Upper lobe of right lung (tissue), 1 donor: ENCODE results near the gene PACS1. TPM values are rescaled to one million over a fixed set of nuclear protein-coding genes. Genes with fewer than 3 reads are reported as not detected.

Source experiments
- ATAC-seq: fragments of 200-7000 bp; cut with Tn5 transposase; one replicate; pipeline ENCODE4 v1.9.1; 2020; ENCODE audit warnings: mild to moderate bottlenecking, moderate library complexity
- DNase-seq: peaks from one replicate; pipeline ENCODE4 v3.0.0-alpha.2; 2020
- H3K27ac ChIP-seq: fragments of 200-600 bp; one replicate; pipeline ENCODE4 v1.8.0; 2022
- H3K27me3 ChIP-seq: fragments of 200-600 bp; one replicate; pipeline ENCODE4 v1.8.0; 2022; ENCODE audit warnings: mild to moderate bottlenecking
- H3K36me3 ChIP-seq: fragments of 200-600 bp; one replicate; pipeline ENCODE4 v1.8.0; 2022
- H3K4me1 ChIP-seq: fragments of 200-600 bp; one replicate; pipeline ENCODE4 v1.8.0; 2022
- H3K4me3 ChIP-seq: fragments of 200-600 bp; one replicate; pipeline ENCODE4 v1.8.0; 2022; ENCODE audit warnings: mild to moderate bottlenecking
- H3K9me3 ChIP-seq: fragments of 200-600 bp; one replicate; pipeline ENCODE4 v1.8.0; 2022
- intact Hi-C: fragments of 100-400 bp; cut with DNase I; formaldehyde crosslinking; loops from one replicate; pipeline ENCODE4 v1.11.0; 2022
- total RNA-seq: library from RNA; stranded (reverse); fragmentation: NEBNext Ultra II Directional; extraction: Animal tissue kit (Norgen Biotek cat#: 25700); gene quantifications from one replicate; pipeline ENCODE4 v1.2.1, GENCODE V29; 2021
- TF ChIP-seq, protein P1 (sequence below): fragments of 200-600 bp; IDR thresholded peaks from one replicate; pipeline ENCODE4 v1.8.0; 2022; ENCODE audit warnings: antibody characterized with exemption
- donor health status: DM: no; HTN: yes; CAD: no; lungs with severe emphysema.

Gene PACS1
- total RNA-seq, 1 donor from 2014 or later, result 55.9 TPM

DNA sequence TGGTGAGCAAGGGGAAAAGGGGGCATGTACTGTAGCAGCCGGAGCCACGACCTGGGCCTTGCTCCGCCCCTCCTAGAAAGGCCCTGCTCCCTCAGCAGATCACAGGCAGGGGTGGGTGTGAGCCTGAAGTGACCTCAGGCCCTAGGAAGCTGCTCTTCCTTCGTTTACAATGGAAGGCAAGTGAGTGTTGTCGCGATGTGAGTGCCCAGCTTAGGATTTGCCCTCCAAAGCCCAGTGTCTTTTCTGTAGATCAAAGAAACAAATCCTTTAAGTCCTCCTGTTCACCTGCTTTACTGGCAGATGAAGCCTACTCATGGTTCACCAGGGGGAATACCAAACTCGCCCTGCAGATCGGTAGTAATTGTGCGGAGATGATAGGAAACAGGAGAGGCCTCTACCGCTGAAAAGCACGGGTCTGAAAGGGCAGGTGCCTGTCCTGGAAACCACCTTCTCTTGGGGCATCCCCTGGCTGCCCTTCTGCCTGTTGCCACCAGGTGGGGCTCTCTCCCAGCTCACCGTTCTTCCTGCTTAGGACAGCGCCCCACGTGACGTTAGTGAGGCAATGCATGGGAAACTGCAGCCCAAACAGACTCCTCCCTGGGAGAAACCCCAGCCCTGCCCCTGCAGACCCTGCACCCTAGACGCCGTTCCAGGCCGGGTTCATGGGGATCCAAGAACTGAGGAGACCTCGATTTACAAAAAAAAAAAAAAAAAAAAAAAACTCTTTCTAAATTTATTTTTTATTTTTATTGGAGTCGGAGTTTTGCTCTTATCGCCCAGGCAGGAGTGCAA lies 152.5 kb downstream of the PACS1 start:
- TF ChIP-seq, protein P1, sequence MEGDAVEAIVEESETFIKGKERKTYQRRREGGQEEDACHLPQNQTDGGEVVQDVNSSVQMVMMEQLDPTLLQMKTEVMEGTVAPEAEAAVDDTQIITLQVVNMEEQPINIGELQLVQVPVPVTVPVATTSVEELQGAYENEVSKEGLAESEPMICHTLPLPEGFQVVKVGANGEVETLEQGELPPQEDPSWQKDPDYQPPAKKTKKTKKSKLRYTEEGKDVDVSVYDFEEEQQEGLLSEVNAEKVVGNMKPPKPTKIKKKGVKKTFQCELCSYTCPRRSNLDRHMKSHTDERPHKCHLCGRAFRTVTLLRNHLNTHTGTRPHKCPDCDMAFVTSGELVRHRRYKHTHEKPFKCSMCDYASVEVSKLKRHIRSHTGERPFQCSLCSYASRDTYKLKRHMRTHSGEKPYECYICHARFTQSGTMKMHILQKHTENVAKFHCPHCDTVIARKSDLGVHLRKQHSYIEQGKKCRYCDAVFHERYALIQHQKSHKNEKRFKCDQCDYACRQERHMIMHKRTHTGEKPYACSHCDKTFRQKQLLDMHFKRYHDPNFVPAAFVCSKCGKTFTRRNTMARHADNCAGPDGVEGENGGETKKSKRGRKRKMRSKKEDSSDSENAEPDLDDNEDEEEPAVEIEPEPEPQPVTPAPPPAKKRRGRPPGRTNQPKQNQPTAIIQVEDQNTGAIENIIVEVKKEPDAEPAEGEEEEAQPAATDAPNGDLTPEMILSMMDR, result peak; percentile 99
- no peak overlapping the region for H3K27ac ChIP-seq
- peaks cover 52% of the 10 kb centered on the region for H3K36me3 ChIP-seq
- no peaks in the 10 kb centered on the region for H3K9me3 ChIP-seq
- ATAC-seq (peak; percentile 99), DNase-seq (peak; percentile 93)
- intact Hi-C loops, result no loop called here
- H3K27me3 ChIP-seq, result no peaks in the 10 kb centered on the region
- H3K4me1 ChIP-seq, result no peaks in the 10 kb centered on the region
- no peak overlapping the region for H3K4me3 ChIP-seq

DNA sequence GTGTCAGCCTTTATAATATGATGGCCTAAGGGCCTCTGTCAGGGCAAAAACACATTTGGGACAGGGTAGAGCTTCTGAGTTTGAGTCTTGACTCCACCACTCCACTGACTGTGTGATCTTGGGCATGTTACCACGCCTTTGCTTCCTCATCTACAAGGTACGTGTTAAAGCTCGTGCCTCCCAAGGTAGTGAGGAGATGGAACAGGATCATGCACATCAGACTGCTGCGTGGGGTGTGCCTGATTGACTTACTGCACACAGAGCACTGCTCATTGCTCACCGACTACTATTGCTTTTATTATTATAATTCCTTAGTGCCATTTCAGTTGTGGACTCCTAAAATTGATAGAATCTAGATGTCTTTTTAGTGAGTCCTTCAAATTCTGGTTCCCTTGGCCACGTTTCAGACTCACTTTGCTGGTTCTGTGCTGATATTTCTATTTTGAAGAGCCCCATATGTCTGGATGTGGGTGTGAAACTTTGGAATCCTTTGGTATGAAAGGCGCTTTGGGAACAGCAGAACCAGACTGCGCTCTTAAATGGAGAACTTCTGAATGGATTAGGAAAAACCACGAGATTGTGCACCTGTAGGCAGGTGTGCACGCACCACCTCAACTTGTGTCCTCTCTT lies 154.3 kb downstream of the PACS1 start:
- peaks cover 39% of the 10 kb centered on the region for H3K36me3 ChIP-seq
- DNase-seq (peak; percentile 39), ATAC-seq (no peak)
- TF ChIP-seq, protein P1, result no peak
- intact Hi-C loops, result no loop called here
- H3K4me3 ChIP-seq, result no peak overlapping the region
- no peaks in the 10 kb centered on the region for H3K9me3 ChIP-seq
- H3K4me1 ChIP-seq, result no peaks in the 10 kb centered on the region
- no peaks in the 10 kb centered on the region for H3K27me3 ChIP-seq
- no peak overlapping the region for H3K27ac ChIP-seq

DNA sequence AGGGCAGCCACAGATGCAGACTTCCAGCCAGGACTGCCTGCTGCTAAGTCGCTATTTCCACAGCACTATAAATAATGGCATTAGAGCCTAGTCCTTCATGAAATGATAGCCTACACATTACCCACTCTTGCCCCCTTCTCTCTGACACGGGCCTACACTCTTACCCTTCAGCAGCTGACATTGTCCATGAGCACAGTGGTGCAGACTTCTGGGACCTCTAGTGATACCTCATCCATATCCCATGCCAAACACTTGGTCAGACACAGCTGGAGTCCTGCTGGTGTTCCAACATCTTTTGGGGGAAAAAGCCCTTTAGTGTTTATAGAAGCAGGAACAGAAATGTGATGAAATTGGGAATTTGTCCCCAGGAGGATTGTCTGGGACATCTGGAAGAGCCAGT lies 155.0 kb downstream of the PACS1 start:
- peaks cover 34% of the 10 kb centered on the region for H3K36me3 ChIP-seq
- DNase-seq (peak; percentile 6), ATAC-seq (no peak)
- no peaks in the 10 kb centered on the region for H3K27me3 ChIP-seq
- H3K4me1 ChIP-seq, result no peaks in the 10 kb centered on the region
- intact Hi-C loops, result no loop called here
- TF ChIP-seq, protein P1, result no peak
- no peak overlapping the region for H3K27ac ChIP-seq
- H3K4me3 ChIP-seq, result no peak overlapping the region
- no peaks in the 10 kb centered on the region for H3K9me3 ChIP-seq

DNA sequence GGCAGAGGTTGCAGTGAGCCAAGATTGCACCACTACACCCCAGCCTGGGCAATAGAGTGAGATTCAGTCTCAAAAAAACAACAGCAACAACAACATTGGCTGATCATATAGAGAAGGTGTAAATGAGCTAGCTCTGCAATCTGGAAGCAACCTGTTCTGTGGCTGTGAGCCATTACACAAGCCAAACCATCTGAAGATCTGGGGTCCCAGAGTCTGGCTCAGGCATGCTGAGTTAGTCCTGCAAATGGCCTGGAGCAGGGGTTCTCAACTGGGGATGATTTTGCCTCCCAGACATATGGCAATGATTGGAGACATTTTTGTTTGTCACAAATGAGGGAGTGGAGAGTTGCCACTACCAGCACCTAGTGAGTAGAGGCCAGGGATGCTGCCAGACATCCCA lies 156.0 kb downstream of the PACS1 start:
- no peaks in the 10 kb centered on the region for H3K9me3 ChIP-seq
- ATAC-seq, result no peak
- intact Hi-C loops, result no loop called here
- TF ChIP-seq, protein P1, result no peak
- no peaks in the 10 kb centered on the region for H3K27me3 ChIP-seq
- no peaks in the 10 kb centered on the region for H3K4me1 ChIP-seq
- DNase-seq, result no peak
- H3K27ac ChIP-seq, result no peak overlapping the region
- peaks cover 34% of the 10 kb centered on the region for H3K36me3 ChIP-seq
- H3K4me3 ChIP-seq, result no peak overlapping the region

DNA sequence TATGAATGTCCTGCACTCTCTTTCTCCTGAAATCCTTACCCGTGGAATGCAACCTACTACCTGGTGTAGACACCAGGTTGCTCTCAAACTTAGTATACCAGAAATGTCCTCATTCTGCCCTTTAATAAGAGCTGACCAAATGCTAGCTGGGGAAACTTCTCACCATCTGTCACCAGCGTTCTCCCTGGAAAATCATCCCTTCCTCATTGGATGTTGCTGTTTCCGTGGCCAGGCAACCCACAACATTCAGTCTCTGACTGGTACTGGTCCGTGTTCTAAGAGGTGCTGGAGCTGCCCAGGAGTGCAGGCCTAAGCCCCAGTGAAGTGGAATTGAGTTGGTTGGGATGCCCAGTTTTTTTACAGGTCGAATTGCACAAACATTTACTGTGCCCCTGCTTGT lies 157.6 kb downstream of the PACS1 start:
- DNase-seq (no peak), ATAC-seq (no peak)
- Histone ChIP-seq H3K4me3 (no peak overlapping the region), H3K27ac (peak overlapping the region; percentile 38), H3K9me3 (no peaks in the 10 kb centered on the region), H3K4me1 (no peaks in the 10 kb centered on the region), H3K27me3 (no peaks in the 10 kb centered on the region), H3K36me3 (peaks cover 49% of the 10 kb centered on the region)
- TF ChIP-seq, protein P1, result no peak
- intact Hi-C loops, result no loop called here
